ENCODE results near the gene ZNF641.

ZNF641 gene

GRCh38 chr12:48352157-48352760 is 1.5 kb upstream of the ZNF641 start:
- no peak for DNase-seq
- H3K9ac ChIP-seq (ENCODE audit: low read depth, low read length), result no peak overlapping the region
- no peaks in the 10 kb centered on the region for H3K79me2 ChIP-seq (ENCODE audit: insufficient read depth, low read length)
- peaks cover 23% of the 10 kb centered on the region for H3K27me3 ChIP-seq (ENCODE audit: insufficient read depth, low read length, poor library complexity)
- no peak overlapping the region for H2AFZ ChIP-seq (ENCODE audit: low read depth, low read length)
- no peak for TF ChIP-seq EZH2 (IDR thresholded peaks at IDR 0.05; ENCODE audit: borderline replicate concordance, low read depth, low read length, severe bottlenecking)
- TF ChIP-seq CTCF (IDR thresholded peaks at IDR 0.05; ENCODE audit: borderline replicate concordance, extremely low read depth, low read length, poor library complexity, severe bottlenecking), result no peak
- no peak overlapping the region for H3K4me2 ChIP-seq (ENCODE audit: insufficient read depth, low read length)
- no peaks in the 10 kb centered on the region for H3K9me3 ChIP-seq (ENCODE audit: insufficient read depth, low read length, severe bottlenecking)
- H3K36me3 ChIP-seq (ENCODE audit: insufficient read depth, low read length), result peaks cover 7% of the 10 kb centered on the region; the same call in 1 of the 2 replicates
- ATAC-seq (ENCODE audit: insufficient read depth, low read depth), result no peak
- no peak overlapping the region for H3K27ac ChIP-seq (ENCODE audit: low read length)
- H3K4me1 ChIP-seq (ENCODE audit: insufficient read depth, low read length), result peaks cover 22% of the 10 kb centered on the region
- H3K4me3 ChIP-seq (ENCODE audit: low read depth in 1 of 2, low read length in 2 of 2), result no peak overlapping the region
- no peaks in the 10 kb centered on the region for H4K20me1 ChIP-seq (ENCODE audit: insufficient read depth, low read length)

GRCh38 chr12:48351022-48351708 is 446 bp upstream of the ZNF641 start:
- TF ChIP-seq CTCF (IDR thresholded peaks at IDR 0.05; ENCODE audit: borderline replicate concordance, extremely low read depth, low read length, poor library complexity, severe bottlenecking) (no peak), EZH2 (IDR thresholded peaks at IDR 0.05; ENCODE audit: borderline replicate concordance, low read depth, low read length, severe bottlenecking) (no peak)
- Histone ChIP-seq H3K27ac (ENCODE audit: low read length) (peak overlapping the region; percentile 74), H2AFZ (ENCODE audit: low read depth, low read length) (peak overlapping the region; percentile 96), H3K36me3 (ENCODE audit: insufficient read depth, low read length) (peaks cover 18% of the 10 kb centered on the region), H3K4me3 (ENCODE audit: low read depth in 1 of 2, low read length in 2 of 2) (peak overlapping the region; percentile 52 to 85; a peak in 3 of 4 replicates), H3K9ac (ENCODE audit: low read depth, low read length) (peak overlapping the region; percentile 71), H3K27me3 (ENCODE audit: insufficient read depth, low read length, poor library complexity) (peaks cover 23% of the 10 kb centered on the region), H3K9me3 (ENCODE audit: insufficient read depth, low read length, severe bottlenecking) (no peaks in the 10 kb centered on the region), H3K79me2 (ENCODE audit: insufficient read depth, low read length) (no peaks in the 10 kb centered on the region), H3K4me1 (ENCODE audit: insufficient read depth, low read length) (peaks cover 22% of the 10 kb centered on the region), H4K20me1 (ENCODE audit: insufficient read depth, low read length) (no peaks in the 10 kb centered on the region), H3K4me2 (ENCODE audit: insufficient read depth, low read length) (peak overlapping the region; percentile 97)
- ATAC-seq (ENCODE audit: insufficient read depth, low read depth) (peak; percentile 11), DNase-seq (no peak)

GRCh38 chr12:48349471-48349870 is 1.2 kb downstream of the ZNF641 start:
- Histone ChIP-seq H3K9ac (ENCODE audit: low read depth, low read length) (peak overlapping the region; percentile 79; the same call in 1 of the 2 replicates), H3K9me3 (ENCODE audit: insufficient read depth, low read length, severe bottlenecking) (no peaks in the 10 kb centered on the region), H3K27ac (ENCODE audit: low read length) (no peak overlapping the region; the same call in 1 of the 2 replicates), H3K79me2 (ENCODE audit: insufficient read depth, low read length) (no peaks in the 10 kb centered on the region), H3K27me3 (ENCODE audit: insufficient read depth, low read length, poor library complexity) (peaks cover 12% of the 10 kb centered on the region), H3K36me3 (ENCODE audit: insufficient read depth, low read length) (peaks cover 26% of the 10 kb centered on the region), H3K4me1 (ENCODE audit: insufficient read depth, low read length) (peaks cover 22% of the 10 kb centered on the region), H3K4me2 (ENCODE audit: insufficient read depth, low read length) (peak overlapping the region; percentile 77), H4K20me1 (ENCODE audit: insufficient read depth, low read length) (no peaks in the 10 kb centered on the region), H3K4me3 (ENCODE audit: low read depth in 1 of 2, low read length in 2 of 2) (peak overlapping the region in 1 of 2 experiments; percentile 89; a peak in 2 of 4 replicates), H2AFZ (ENCODE audit: low read depth, low read length) (peak overlapping the region; percentile 93)
- no peak for DNase-seq
- TF ChIP-seq CTCF (IDR thresholded peaks at IDR 0.05; ENCODE audit: borderline replicate concordance, extremely low read depth, low read length, poor library complexity, severe bottlenecking) (no peak), EZH2 (IDR thresholded peaks at IDR 0.05; ENCODE audit: borderline replicate concordance, low read depth, low read length, severe bottlenecking) (no peak)
- no peak for ATAC-seq (ENCODE audit: insufficient read depth, low read depth)

All from DND-41 (cell line).